ENCODE results near the gene GIPR.

DNA sequence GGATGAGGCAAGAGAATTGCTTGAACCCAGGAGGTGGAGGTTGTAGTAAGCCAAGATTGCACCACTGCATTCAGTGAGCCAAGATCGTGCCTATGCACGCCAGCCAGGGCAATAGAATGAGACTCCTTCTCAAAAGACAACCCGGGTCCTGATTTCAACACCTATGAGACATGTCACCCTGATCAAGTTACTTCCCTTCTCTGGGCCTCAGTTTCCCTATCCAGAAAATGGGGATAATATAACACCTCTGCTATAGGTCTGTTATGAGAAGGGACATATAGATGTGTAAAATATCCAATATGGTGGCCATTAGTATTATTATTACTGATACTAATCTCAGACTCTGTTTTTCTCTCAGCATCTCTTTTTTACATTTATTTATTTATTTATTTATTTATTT, 12.9 kb upstream of the GIPR start:
- TF ChIP-seq, protein P1, sequence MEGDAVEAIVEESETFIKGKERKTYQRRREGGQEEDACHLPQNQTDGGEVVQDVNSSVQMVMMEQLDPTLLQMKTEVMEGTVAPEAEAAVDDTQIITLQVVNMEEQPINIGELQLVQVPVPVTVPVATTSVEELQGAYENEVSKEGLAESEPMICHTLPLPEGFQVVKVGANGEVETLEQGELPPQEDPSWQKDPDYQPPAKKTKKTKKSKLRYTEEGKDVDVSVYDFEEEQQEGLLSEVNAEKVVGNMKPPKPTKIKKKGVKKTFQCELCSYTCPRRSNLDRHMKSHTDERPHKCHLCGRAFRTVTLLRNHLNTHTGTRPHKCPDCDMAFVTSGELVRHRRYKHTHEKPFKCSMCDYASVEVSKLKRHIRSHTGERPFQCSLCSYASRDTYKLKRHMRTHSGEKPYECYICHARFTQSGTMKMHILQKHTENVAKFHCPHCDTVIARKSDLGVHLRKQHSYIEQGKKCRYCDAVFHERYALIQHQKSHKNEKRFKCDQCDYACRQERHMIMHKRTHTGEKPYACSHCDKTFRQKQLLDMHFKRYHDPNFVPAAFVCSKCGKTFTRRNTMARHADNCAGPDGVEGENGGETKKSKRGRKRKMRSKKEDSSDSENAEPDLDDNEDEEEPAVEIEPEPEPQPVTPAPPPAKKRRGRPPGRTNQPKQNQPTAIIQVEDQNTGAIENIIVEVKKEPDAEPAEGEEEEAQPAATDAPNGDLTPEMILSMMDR (IDR thresholded peaks at IDR 0.05), result no peak
- no peak for TF ChIP-seq EP300 (IDR thresholded peaks at IDR 0.05)
- no peak for TF ChIP-seq POLR2A (IDR thresholded peaks at IDR 0.05; ENCODE audit: low read depth)
- no peak for TF ChIP-seq POLR2AphosphoS5 (IDR thresholded peaks at IDR 0.05)

Measured in esophagus muscularis mucosa (tissue), 4 donors.